ENCODE results near the gene RALGAPA2. TPM values are rescaled to one million over a fixed set of nuclear protein-coding genes. Genes with fewer than 3 reads are reported as not detected.

RALGAPA2 gene
- polyA plus RNA-seq, 1 of the 3 experiments (the other 2 are of a cell fraction) = 1.0 TPM

GRCh38 chr20:20692587-20692986 is 19.9 kb downstream of the RALGAPA2 start:
- H3K9me2 ChIP-seq = no peaks in the 10 kb centered on the region
- H3K9me3 ChIP-seq = no peaks in the 10 kb centered on the region
- no peak for TF ChIP-seq RAD21 (IDR thresholded peaks at IDR 0.05; ENCODE audit: low read length)
- no peak overlapping the region for H3K4me2 ChIP-seq
- ChIA-PET CTCF (no interaction called here), POLR2A (no interaction called here)
- no peak overlapping the region for H2AFZ ChIP-seq (ENCODE audit: low read depth)
- no peak overlapping the region for H3K4me3 ChIP-seq (ENCODE audit: low read depth in 2 of 2, low read length in 1 of 2)
- DNase-seq = no peak
- H3K27ac ChIP-seq (ENCODE audit: low read depth in 2 of 2, low read length in 1 of 2) = no peak overlapping the region
- H3K4me1 ChIP-seq (ENCODE audit: control insufficient read depth in 1 of 2, insufficient read depth in 2 of 2, low read depth in 1 of 2, low read length in 1 of 2) = no peaks in the 10 kb centered on the region
- no peaks in the 10 kb centered on the region for H4K20me1 ChIP-seq (ENCODE audit: insufficient read depth)
- 93% methylated on average over 1 of the region's 1 CpG for WGBS (ENCODE audit: low lambda C conversion rate)
- H3K27me3 ChIP-seq (ENCODE audit: insufficient read depth) = no peaks in the 10 kb centered on the region
- H3F3A ChIP-seq (replicated peaks; ENCODE audit: insufficient read depth) = no peaks in the 10 kb centered on the region
- H3K9ac ChIP-seq = no peak overlapping the region
- H3K36me3 ChIP-seq (replicated peaks in 1 of 2; ENCODE audit: control insufficient read depth in 1 of 2, insufficient read depth in 2 of 2, low read length in 1 of 2) = no peaks in the 10 kb centered on the region
- no peaks in the 10 kb centered on the region for H3K79me2 ChIP-seq (ENCODE audit: insufficient read depth)

DNA sequence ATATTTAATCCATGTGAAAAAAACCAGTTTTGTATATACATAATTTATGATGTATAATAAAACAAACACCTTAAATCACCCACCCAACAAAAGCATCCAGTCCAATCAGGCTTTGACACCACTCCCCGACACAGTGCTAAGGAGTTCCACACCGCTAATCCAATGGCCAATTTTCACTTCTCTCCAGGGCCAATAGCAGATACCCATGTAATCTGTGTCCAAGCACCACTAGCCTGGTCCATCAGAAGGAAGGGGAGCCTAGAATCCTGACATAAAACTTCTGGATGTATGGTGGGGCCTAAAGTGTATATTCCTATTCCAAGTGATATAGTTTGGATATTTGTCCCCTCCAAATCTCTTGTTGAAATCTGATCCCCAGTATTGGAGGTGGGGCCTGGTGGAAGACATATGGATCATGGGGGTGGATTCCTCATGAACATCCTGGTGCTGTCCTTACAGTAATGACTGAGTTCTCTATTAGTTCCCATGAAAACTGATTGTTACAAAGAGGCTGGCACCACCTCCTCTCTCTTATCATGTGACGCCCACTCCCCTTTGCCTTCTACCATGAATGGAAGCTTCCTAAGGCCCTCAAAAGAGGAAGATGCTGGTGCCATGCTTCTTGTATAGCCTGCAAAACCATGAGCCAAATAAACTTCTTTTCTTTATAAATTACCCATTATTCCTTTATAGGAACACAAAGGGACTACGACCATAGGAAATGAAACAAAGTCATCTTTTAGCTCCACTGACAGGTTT is 20.8 kb downstream of the RALGAPA2 start:
- TF ChIP-seq ELF1 (IDR thresholded peaks at IDR 0.05) = no peak
- TF ChIP-seq GABPA (IDR thresholded peaks at IDR 0.05; ENCODE audit: low read depth) = no peak
- TF ChIP-seq, protein P1, sequence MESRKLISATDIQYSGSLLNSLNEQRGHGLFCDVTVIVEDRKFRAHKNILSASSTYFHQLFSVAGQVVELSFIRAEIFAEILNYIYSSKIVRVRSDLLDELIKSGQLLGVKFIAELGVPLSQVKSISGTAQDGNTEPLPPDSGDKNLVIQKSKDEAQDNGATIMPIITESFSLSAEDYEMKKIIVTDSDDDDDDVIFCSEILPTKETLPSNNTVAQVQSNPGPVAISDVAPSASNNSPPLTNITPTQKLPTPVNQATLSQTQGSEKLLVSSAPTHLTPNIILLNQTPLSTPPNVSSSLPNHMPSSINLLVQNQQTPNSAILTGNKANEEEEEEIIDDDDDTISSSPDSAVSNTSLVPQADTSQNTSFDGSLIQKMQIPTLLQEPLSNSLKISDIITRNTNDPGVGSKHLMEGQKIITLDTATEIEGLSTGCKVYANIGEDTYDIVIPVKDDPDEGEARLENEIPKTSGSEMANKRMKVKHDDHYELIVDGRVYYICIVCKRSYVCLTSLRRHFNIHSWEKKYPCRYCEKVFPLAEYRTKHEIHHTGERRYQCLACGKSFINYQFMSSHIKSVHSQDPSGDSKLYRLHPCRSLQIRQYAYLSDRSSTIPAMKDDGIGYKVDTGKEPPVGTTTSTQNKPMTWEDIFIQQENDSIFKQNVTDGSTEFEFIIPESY (IDR thresholded peaks at IDR 0.05; ENCODE audit: borderline replicate concordance, low read depth) = no peak
- POLR2A ChIA-PET = no interaction called here
- H3K9me3 ChIP-seq = no peaks in the 10 kb centered on the region

GRCh38 chr20:20690676-20691476 is 21.6 kb downstream of the RALGAPA2 start:
- Histone ChIP-seq H3K27me3 (ENCODE audit: insufficient read depth) (no peaks in the 10 kb centered on the region), H3K4me2 (no peak overlapping the region), H3K27ac (ENCODE audit: low read depth in 2 of 2, low read length in 1 of 2) (no peak overlapping the region), H4K20me1 (ENCODE audit: insufficient read depth) (no peaks in the 10 kb centered on the region), H3K9ac (no peak overlapping the region), H3K36me3 (replicated peaks in 1 of 2; ENCODE audit: control insufficient read depth in 1 of 2, insufficient read depth in 2 of 2, low read length in 1 of 2) (no peaks in the 10 kb centered on the region), H2AFZ (ENCODE audit: low read depth) (no peak overlapping the region), H3K9me3 (no peaks in the 10 kb centered on the region), H3F3A (replicated peaks; ENCODE audit: insufficient read depth) (no peaks in the 10 kb centered on the region), H3K79me2 (ENCODE audit: insufficient read depth) (no peaks in the 10 kb centered on the region), H3K9me2 (no peaks in the 10 kb centered on the region), H3K4me3 (ENCODE audit: low read depth in 2 of 2, low read length in 1 of 2) (no peak overlapping the region), H3K4me1 (ENCODE audit: control insufficient read depth in 1 of 2, insufficient read depth in 2 of 2, low read depth in 1 of 2, low read length in 1 of 2) (no peaks in the 10 kb centered on the region)
- 87% methylated on average over 8 of the region's 8 CpGs for WGBS (ENCODE audit: low lambda C conversion rate)
- POLR2A ChIA-PET = no interaction called here
- DNase-seq = no peak
- CTCF ChIA-PET = no interaction called here
- TF ChIP-seq USF2 (IDR thresholded peaks at IDR 0.05; ENCODE audit: borderline replicate concordance, low read depth, low read length) = no peak
- TF ChIP-seq YY1 (IDR thresholded peaks at IDR 0.05; ENCODE audit: low read depth) = no peak
- TF ChIP-seq, protein P2, sequence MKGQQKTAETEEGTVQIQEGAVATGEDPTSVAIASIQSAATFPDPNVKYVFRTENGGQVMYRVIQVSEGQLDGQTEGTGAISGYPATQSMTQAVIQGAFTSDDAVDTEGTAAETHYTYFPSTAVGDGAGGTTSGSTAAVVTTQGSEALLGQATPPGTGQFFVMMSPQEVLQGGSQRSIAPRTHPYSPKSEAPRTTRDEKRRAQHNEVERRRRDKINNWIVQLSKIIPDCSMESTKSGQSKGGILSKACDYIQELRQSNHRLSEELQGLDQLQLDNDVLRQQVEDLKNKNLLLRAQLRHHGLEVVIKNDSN (IDR thresholded peaks at IDR 0.05; ENCODE audit: borderline replicate concordance, low read depth) = no peak
- TF ChIP-seq MAX (IDR thresholded peaks at IDR 0.05; ENCODE audit: low read depth) = no peak
- no peak for TF ChIP-seq FOXM1 (IDR thresholded peaks at IDR 0.05; ENCODE audit: low read depth)
- TF ChIP-seq RAD21 (IDR thresholded peaks at IDR 0.05; ENCODE audit: low read length) = no peak
- TF ChIP-seq MEF2A (IDR thresholded peaks at IDR 0.05; ENCODE audit: borderline replicate concordance, low read depth) = no peak
- TF ChIP-seq NRF1 (IDR thresholded peaks at IDR 0.05; ENCODE audit: low read depth, low read length) = no peak
- TF ChIP-seq, protein P3, sequence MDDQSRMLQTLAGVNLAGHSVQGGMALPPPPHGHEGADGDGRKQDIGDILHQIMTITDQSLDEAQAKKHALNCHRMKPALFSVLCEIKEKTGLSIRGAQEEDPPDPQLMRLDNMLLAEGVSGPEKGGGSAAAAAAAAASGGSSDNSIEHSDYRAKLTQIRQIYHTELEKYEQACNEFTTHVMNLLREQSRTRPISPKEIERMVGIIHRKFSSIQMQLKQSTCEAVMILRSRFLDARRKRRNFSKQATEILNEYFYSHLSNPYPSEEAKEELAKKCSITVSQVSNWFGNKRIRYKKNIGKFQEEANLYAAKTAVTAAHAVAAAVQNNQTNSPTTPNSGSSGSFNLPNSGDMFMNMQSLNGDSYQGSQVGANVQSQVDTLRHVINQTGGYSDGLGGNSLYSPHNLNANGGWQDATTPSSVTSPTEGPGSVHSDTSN (IDR thresholded peaks at IDR 0.05) = no peak
- TF ChIP-seq, protein P4, sequence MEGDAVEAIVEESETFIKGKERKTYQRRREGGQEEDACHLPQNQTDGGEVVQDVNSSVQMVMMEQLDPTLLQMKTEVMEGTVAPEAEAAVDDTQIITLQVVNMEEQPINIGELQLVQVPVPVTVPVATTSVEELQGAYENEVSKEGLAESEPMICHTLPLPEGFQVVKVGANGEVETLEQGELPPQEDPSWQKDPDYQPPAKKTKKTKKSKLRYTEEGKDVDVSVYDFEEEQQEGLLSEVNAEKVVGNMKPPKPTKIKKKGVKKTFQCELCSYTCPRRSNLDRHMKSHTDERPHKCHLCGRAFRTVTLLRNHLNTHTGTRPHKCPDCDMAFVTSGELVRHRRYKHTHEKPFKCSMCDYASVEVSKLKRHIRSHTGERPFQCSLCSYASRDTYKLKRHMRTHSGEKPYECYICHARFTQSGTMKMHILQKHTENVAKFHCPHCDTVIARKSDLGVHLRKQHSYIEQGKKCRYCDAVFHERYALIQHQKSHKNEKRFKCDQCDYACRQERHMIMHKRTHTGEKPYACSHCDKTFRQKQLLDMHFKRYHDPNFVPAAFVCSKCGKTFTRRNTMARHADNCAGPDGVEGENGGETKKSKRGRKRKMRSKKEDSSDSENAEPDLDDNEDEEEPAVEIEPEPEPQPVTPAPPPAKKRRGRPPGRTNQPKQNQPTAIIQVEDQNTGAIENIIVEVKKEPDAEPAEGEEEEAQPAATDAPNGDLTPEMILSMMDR (IDR thresholded peaks at IDR 0.05) = no peak

More for the DNA sequence above, 20.8 kb downstream of the RALGAPA2 start:
- CTCF ChIA-PET = no interaction called here
- H3K9ac ChIP-seq = no peak overlapping the region
- no peak overlapping the region for H2AFZ ChIP-seq (ENCODE audit: low read depth)
- H3F3A ChIP-seq (replicated peaks; ENCODE audit: insufficient read depth) = no peaks in the 10 kb centered on the region
- H3K27me3 ChIP-seq (ENCODE audit: insufficient read depth) = no peaks in the 10 kb centered on the region
- H3K4me2 ChIP-seq = no peak overlapping the region
- no peaks in the 10 kb centered on the region for H4K20me1 ChIP-seq (ENCODE audit: insufficient read depth)
- WGBS (ENCODE audit: low lambda C conversion rate) = 88% methylated on average over 4 of the region's 4 CpGs
- H3K4me3 ChIP-seq (ENCODE audit: low read depth in 2 of 2, low read length in 1 of 2) = no peak overlapping the region
- no peaks in the 10 kb centered on the region for H3K36me3 ChIP-seq (replicated peaks in 1 of 2; ENCODE audit: control insufficient read depth in 1 of 2, insufficient read depth in 2 of 2, low read length in 1 of 2)
- DNase-seq = no peak
- H3K9me2 ChIP-seq = no peaks in the 10 kb centered on the region
- H3K4me1 ChIP-seq (ENCODE audit: control insufficient read depth in 1 of 2, insufficient read depth in 2 of 2, low read depth in 1 of 2, low read length in 1 of 2) = no peaks in the 10 kb centered on the region
- H3K27ac ChIP-seq (ENCODE audit: low read depth in 2 of 2, low read length in 1 of 2) = no peak overlapping the region
- no peaks in the 10 kb centered on the region for H3K79me2 ChIP-seq (ENCODE audit: insufficient read depth)
